Right ventricle myocardium inferior (tissue), 1 donor: ENCODE results near the gene JMJD4. TPM values are rescaled to one million over a fixed set of nuclear protein-coding genes. Genes with fewer than 3 reads are reported as not detected.

Experiments
- ATAC-seq: fragments of 200-7000 bp; cut with Tn5 transposase; one replicate; pipeline ENCODE4 v1.9.1; 2020; ENCODE audit warnings: mild to moderate bottlenecking, moderate library complexity
- DNase-seq: peaks from one replicate; pipeline ENCODE4 v3.0.0; 2021; ENCODE audit errors: missing footprints
- intact Hi-C: fragments of 100-400 bp; cut with DNase I; formaldehyde crosslinking; loops from one replicate; pipeline ENCODE4 v1.11.0; 2022
- total RNA-seq: library from RNA; stranded (reverse); fragmentation: NEBNext Ultra II Directional; extraction: Animal tissue kit (Norgen Biotek cat#: 25700); gene quantifications from one replicate; pipeline ENCODE4 v1.2.1, GENCODE V29; 2021
- donor health status: DM: no; HTN: yes; CAD: no; lungs with severe emphysema.

The JMJD4 gene
- total RNA-seq, 1 donor from 2014 or later: 7.1 TPM

GRCh38 chr1:227741166-227741870, 6.2 kb upstream of the JMJD4 start:
- no peak for ATAC-seq
- intact Hi-C loops: no loop called here
- DNase-seq: no peak

DNA sequence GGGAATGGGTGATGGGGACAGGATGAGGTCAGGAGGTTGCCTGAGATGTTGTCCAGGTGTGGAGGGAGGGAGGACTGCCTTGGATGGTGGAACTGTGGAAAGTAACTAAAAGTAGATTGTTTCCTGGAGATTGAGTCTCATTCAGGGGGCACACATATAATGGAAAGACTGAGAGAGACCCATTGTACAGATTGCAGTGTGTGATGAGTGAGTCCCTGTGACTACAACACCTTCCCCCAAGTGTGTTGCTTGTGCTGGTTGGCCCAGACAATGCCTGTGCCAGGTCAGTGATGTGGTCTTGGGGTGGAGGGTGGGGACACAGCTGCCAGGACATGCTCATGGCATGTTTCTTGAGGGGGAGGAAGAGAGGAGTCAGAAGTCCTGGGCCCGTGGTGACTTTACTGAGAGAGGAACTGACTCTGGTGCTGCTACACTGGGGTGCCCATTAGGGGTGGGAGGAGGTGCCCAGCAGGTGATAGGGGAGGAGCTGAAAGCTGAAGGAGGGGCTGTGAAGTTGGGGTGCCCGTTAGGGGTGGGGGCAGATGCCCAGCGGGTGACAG, 5.4 kb upstream of the JMJD4 start:
- DNase-seq (no peak), ATAC-seq (no peak)
- intact Hi-C loops: no loop called here

GRCh38 chr1:227739636-227740035, 4.5 kb upstream of the JMJD4 start:
- DNase-seq: no peak
- no peak for ATAC-seq
- intact Hi-C loops: loop anchor here (5.0 kb wide), 1 partner anchor 177 kb away; the partner anchor contains the start of gene ZNF678

DNA sequence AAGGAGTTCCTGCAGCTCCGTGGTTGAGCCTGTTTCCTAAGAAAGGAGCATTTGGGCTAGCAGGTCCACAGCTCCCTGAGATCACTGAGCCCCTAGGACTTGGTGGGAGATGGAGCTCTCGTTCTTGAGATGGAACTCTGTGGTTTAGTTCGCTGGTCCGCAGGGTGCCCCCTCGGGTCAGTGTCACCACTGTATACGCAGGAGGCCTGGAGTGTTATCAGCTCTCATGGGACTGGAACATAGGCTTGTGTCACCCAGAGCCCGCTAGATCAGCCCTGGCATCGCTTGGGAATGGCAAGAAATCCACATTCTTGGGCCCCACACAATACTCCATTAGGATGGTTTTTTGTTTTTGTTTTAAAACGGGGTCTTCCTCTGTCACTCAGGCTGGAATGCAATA, 3.7 kb upstream of the JMJD4 start:
- no peak for ATAC-seq
- intact Hi-C loops: loop anchor here (5.0 kb wide), 1 partner anchor 177 kb away; the partner anchor contains the start of gene ZNF678
- no peak for DNase-seq

DNA sequence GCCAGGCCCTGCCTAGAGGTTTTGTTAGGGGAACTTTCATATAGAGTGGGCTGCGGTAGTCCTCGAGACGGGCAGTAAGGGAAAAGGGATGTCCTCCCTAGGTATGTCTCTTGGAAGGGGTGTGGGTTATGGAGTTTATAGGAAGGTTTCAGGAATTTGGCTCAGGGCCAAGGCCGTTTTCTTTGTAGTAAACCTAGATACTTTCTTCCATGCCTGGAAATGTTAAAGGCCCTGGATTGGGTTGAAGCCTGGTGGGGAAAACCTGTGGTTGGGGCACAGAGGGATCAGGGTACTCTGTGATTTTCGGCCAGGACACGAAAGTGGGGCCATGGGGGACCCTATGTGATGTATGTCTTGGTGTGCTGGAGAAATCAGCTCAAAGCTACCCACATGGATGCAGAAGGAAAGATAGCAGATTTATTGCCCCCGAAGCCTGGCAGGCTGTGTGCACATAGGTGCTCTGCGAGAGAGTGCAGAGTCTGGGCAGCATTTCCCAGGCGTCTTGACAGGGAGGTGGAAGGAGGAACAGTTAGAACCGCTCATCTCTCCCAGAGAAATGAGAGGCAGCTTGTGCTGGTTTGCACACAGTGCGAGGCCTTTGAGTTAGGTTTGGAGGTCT, 1.8 kb upstream of the JMJD4 start:
- no peak for DNase-seq
- intact Hi-C loops: loop anchor here (5.0 kb wide), 1 partner anchor 175 kb away; the partner anchor contains the start of gene ZNF678
- ATAC-seq: no peak

- intact Hi-C loops: loop anchor here (5.0 kb wide), 1 partner anchor 173 kb away; the partner anchor contains the start of gene ZNF678
- DNase-seq (no peak), ATAC-seq (peak; percentile 54)
Observed at GRCh38 chr1:227735539-227736285, 610 bp upstream of the JMJD4 start.

- intact Hi-C loops: no loop called here
- ATAC-seq (no peak), DNase-seq (no peak)
Observed at GRCh38 chr1:227734546-227734855, 601 bp downstream of the JMJD4 start.

GRCh38 chr1:227733751-227734545, 1.2 kb downstream of the JMJD4 start:
- intact Hi-C loops: no loop called here
- no peak for ATAC-seq
- peak; percentile 66 for DNase-seq

- DNase-seq (peak; percentile 58), ATAC-seq (no peak)
- intact Hi-C loops: no loop called here
Observed at GRCh38 chr1:227733309-227733705, 1.8 kb downstream of the JMJD4 start.

- intact Hi-C loops: no loop called here
- ATAC-seq (no peak), DNase-seq (peak; percentile 68)
Observed at GRCh38 chr1:227732586-227733308, 2.4 kb downstream of the JMJD4 start.

DNA sequence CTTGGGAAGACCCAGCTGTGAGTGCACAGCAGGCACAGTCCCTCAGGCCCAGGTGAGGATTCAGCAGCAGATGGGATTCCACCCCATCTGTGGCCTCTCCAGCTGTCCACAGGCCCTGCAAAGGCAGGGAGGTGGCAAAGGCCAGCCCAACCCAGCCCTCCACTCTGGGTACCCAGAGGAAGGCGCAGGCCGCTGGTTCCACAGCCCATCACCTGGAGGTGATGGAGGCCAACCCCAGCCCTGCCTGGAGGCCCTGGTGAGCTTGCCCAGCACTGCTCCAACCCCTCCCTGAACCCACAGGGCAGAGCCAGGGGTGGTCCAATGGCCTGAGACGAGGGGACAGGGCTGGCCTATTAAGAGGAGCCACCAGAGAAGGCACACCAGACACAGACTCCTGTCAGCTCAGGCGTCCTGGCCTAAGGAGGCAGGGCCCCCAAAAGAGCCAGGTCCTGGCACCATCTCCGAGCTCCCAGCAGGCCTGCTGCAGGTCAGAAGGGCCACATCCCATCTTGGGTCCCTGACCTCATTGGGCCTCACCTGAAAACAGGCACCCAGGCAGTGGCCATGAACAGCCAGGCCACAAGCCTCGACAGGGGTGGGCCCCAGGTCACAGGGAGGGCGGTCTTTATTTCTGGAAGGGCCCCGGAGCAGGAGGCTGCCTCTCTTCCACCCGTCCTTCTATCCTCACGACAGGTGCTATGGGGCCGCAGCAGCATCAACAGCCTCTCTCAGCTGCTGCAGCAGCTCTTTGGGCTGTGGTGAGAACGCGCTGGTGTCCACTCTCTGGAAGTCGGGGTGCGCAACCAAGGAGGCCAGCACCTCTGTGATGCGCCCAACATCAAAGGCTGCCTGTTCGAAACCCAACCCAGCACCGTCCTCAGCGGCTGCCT, 3.2 kb downstream of the JMJD4 start:
- intact Hi-C loops: no loop called here
- DNase-seq (peak; percentile 45), ATAC-seq (no peak)

DNA sequence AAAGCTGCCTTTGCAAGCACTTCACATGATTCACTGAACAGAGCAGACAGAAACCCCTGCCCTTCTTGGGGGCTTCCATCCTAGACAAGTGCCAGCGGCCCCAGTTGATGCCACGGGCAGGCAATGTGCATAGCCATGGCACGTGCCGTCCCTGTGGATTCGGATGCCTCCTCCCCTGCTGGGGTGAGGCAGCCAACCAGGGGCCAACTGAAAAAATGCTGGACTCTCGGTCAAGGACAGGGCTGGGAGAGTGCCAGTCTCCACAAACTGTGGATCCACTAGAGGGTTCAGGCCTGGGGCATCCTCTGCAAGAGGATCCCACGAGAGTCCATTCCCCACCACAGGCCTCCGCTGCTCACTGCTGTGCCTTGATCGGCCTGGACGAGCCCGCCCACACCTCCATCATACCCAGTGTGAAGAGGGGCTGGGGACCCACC, 3.8 kb downstream of the JMJD4 start:
- DNase-seq: no peak
- ATAC-seq: no peak
- intact Hi-C loops: no loop called here

- DNase-seq (peak; percentile 63), ATAC-seq (no peak)
- intact Hi-C loops: no loop called here
Observed at GRCh38 chr1:227730630-227731151, 4.4 kb downstream of the JMJD4 start.

GRCh38 chr1:227729881-227730629, 5.0 kb downstream of the JMJD4 start:
- peak; percentile 34 for DNase-seq
- ATAC-seq: no peak
- intact Hi-C loops: loop anchor here (5.0 kb wide), 1 partner anchor 243 kb away; no protein-coding TSS in a partner anchor

DNA sequence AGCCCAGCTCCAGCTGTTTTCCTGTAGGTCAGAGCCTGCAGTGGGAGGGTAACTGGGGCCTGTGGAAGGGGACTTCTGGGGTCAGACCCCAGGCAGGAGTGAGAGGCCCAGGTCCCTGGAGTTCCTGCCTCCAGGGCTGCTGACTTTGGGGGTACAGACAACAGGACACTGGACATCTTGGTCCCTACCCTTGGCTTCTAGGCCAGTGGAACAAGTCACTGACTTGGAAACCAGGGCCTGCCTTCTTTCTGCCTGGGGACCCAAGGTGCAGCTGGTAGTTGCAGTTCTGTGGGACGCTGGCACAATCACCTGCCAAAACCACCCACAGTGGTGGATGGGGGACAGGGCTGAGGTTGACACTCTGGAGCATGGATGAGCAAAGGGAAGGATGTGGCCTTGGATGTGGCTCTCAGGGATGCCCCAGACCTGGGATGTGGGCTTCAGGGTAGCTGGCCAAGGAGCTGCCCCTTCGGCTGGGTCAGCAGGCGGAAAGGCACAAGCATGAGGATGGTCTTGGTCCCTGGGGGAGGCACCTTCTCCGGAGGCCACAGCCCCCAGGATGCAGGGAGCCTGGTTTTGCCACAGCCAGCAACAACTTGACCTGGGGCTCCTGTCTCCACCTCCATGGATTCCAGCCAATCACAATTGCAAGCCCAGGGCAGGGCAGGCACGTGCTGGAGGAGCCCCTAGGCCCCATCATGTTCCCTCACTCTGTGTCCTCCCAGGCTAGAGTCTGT, 5.8 kb downstream of the JMJD4 start:
- ATAC-seq: no peak
- peak; percentile 46 for DNase-seq
- intact Hi-C loops: loop anchor here (5.0 kb wide), 1 partner anchor 242 kb away; no protein-coding TSS in a partner anchor

DNA sequence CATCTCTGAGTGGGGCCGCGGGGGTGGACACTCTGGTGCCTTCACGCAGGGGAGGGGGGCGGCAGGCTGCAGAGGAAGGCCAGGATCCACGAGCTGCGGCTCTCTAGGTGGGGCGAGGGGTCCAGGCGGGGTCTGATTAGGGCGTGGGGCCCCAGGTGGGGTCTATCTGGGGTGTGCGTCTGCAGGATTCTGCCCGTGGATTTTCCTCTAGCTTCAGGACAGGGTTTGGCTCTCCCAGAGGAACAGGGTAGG, 6.3 kb downstream of the JMJD4 start:
- DNase-seq: no peak
- ATAC-seq: peak; percentile 25
- intact Hi-C loops: loop anchor here (5.0 kb wide), 1 partner anchor 242 kb away; no protein-coding TSS in a partner anchor
